Measurements from ENCODE around the gene SLC44A1. TPM values are rescaled to one million over a fixed set of nuclear protein-coding genes. Genes with fewer than 3 reads are reported as not detected.
A peak's percentile ranks its signal among the peaks of the same experiment; 100 is the strongest.

The SLC44A1 gene
- total RNA-seq, 1 donor from 2014 or later, result 16.5 TPM

- Histone ChIP-seq H3K36me3 (ENCODE audit: control insufficient read depth, insufficient read depth, low read length) (no peaks in the 10 kb centered on the region), H3K4me3 (ENCODE audit: low read depth, low read length) (no peak overlapping the region), H3K27me3 (ENCODE audit: control insufficient read depth, insufficient read depth, low read length) (no peaks in the 10 kb centered on the region)
- DNase-seq (ENCODE audit: low read depth), result no peak
- peak; percentile 37 for TF ChIP-seq CTCF (IDR thresholded peaks at IDR 0.05; ENCODE audit: insufficient read depth, low read length, poor library complexity, severe bottlenecking)
These were observed 169.1 kb downstream of the SLC44A1 start for GRCh38 chr9:105413525-105413924.

- H3K36me3 ChIP-seq (ENCODE audit: control insufficient read depth, insufficient read depth, low read length), result no peaks in the 10 kb centered on the region
- H3K4me3 ChIP-seq (ENCODE audit: low read depth, low read length), result no peak overlapping the region
- no peaks in the 10 kb centered on the region for H3K27me3 ChIP-seq (ENCODE audit: control insufficient read depth, insufficient read depth, low read length)
- DNase-seq (ENCODE audit: low read depth), result no peak
- peak; percentile 79 for TF ChIP-seq CTCF (IDR thresholded peaks at IDR 0.05; ENCODE audit: insufficient read depth, low read length, poor library complexity, severe bottlenecking)
These were observed 170.7 kb downstream of the SLC44A1 start for GRCh38 chr9:105414947-105415661.

GRCh38 chr9:105415662-105415980 is 171.2 kb downstream of the SLC44A1 start:
- DNase-seq (ENCODE audit: low read depth), result no peak
- Histone ChIP-seq H3K4me3 (ENCODE audit: low read depth, low read length) (no peak overlapping the region), H3K27me3 (ENCODE audit: control insufficient read depth, insufficient read depth, low read length) (no peaks in the 10 kb centered on the region), H3K36me3 (ENCODE audit: control insufficient read depth, insufficient read depth, low read length) (no peaks in the 10 kb centered on the region)
- no peak for TF ChIP-seq CTCF (IDR thresholded peaks at IDR 0.05; ENCODE audit: insufficient read depth, low read length, poor library complexity, severe bottlenecking)

GRCh38 chr9:105416840-105417239 is 172.4 kb downstream of the SLC44A1 start:
- Histone ChIP-seq H3K4me3 (ENCODE audit: low read depth, low read length) (no peak overlapping the region), H3K27me3 (ENCODE audit: control insufficient read depth, insufficient read depth, low read length) (no peaks in the 10 kb centered on the region), H3K36me3 (ENCODE audit: control insufficient read depth, insufficient read depth, low read length) (no peaks in the 10 kb centered on the region)
- no peak for TF ChIP-seq CTCF (IDR thresholded peaks at IDR 0.05; ENCODE audit: insufficient read depth, low read length, poor library complexity, severe bottlenecking)
- no peak for DNase-seq (ENCODE audit: low read depth)

GRCh38 chr9:105418588-105419500 is 174.4 kb downstream of the SLC44A1 start:
- no peaks in the 10 kb centered on the region for H3K36me3 ChIP-seq (ENCODE audit: control insufficient read depth, insufficient read depth, low read length)
- DNase-seq (ENCODE audit: low read depth), result no peak

More at GRCh38 chr9:105418588-105419500, 174.4 kb downstream of the SLC44A1 start:
- no peaks in the 10 kb centered on the region for H3K27me3 ChIP-seq (ENCODE audit: control insufficient read depth, insufficient read depth, low read length)
- H3K4me3 ChIP-seq (ENCODE audit: low read depth, low read length), result no peak overlapping the region
- TF ChIP-seq CTCF (IDR thresholded peaks at IDR 0.05; ENCODE audit: insufficient read depth, low read length, poor library complexity, severe bottlenecking), result no peak
